Neural cell (in vitro differentiated cells): Measurements from ENCODE around the gene RFPL2. TPM values are rescaled to one million over a fixed set of nuclear protein-coding genes. Genes with fewer than 3 reads are reported as not detected.

Experiments used
- H2AFZ ChIP-seq: fragments of 200-600, 300-800 bp; sonication (generic), shearing (Covaris generic); 2 replicates; pipeline ENCODE4 v1.6.0; 2014; ENCODE audit warnings: low read depth, mild to moderate bottlenecking, antibody characterized with exemption, low read length, moderate library complexity
- H3F3A ChIP-seq: fragments of 200-600 bp; shearing (Covaris generic); 2 replicates; pipeline ENCODE4 v1.6.1; 2016; ENCODE audit warnings: mild to moderate bottlenecking, moderate library complexity, mixed read lengths, antibody characterized with exemption, low read length; ENCODE audit not compliant: insufficient read depth, poor library complexity, severe bottlenecking
- H3K27ac ChIP-seq: fragments of 200-600, 300-800 bp; sonication (generic), shearing (Covaris generic); 2 replicates; pipeline ENCODE4 v1.5.1; 2014; ENCODE audit warnings: mild to moderate bottlenecking, low read length, moderate library complexity
- H3K27me3 ChIP-seq: fragments of 300-800, 200-600 bp; sonication (generic), shearing (Covaris generic); 2 replicates; pipeline ENCODE4 v1.6.0; 2014; ENCODE audit warnings: mild to moderate bottlenecking, low read depth, low read length, moderate library complexity; ENCODE audit not compliant: insufficient read depth
- H3K36me3 ChIP-seq: fragments of 300-800, 200-600 bp; sonication (generic), shearing (Covaris generic); 2 replicates; pipeline ENCODE4 v1.5.1; 2014; ENCODE audit warnings: mild to moderate bottlenecking, antibody characterized with exemption, low read length, moderate library complexity; ENCODE audit not compliant: insufficient read depth
- H3K4me2 ChIP-seq: fragments of 300-800, 200-600 bp; sonication (generic), shearing (Covaris generic); 2 replicates; pipeline ENCODE4 v1.6.0; 2014; ENCODE audit warnings: mild to moderate bottlenecking, low read length
- H3K4me3 ChIP-seq: fragments of 300-800, 200-600 bp; sonication (generic), shearing (Covaris generic); 2 replicates; pipeline ENCODE4 v1.5.1; 2014; ENCODE audit warnings: mild to moderate bottlenecking, low read length, moderate library complexity
- H3K79me2 ChIP-seq: fragments of 200-600 bp; shearing (Covaris generic); replicated peaks from 2 replicates; pipeline ENCODE4 v1.6.0; 2014; ENCODE audit warnings: mild to moderate bottlenecking, low read length, moderate library complexity; ENCODE audit not compliant: insufficient read depth
- H3K9ac ChIP-seq: fragments of 300-800, 200-600 bp; sonication (generic), shearing (Covaris generic); 2 replicates; pipeline ENCODE4 v1.6.1; 2016; ENCODE audit warnings: mild to moderate bottlenecking, low read length, mixed read lengths
- H3K9me2 ChIP-seq: fragments of 200-600 bp; shearing (Covaris generic); 2 replicates; pipeline ENCODE4 v1.6.1; 2016; ENCODE audit warnings: mild to moderate bottlenecking, low read length, mixed read lengths; ENCODE audit not compliant: insufficient read depth
- H3K9me3 ChIP-seq: fragments of 200-600, 300-800 bp; sonication (generic), shearing (Covaris generic); 2 replicates; pipeline ENCODE4 v1.6.1; 2016; ENCODE audit warnings: mild to moderate bottlenecking, mixed run types, low read length, moderate library complexity, mixed read lengths
- H4K20me1 ChIP-seq: fragments of 200-600 bp; shearing (Covaris generic); 2 replicates; pipeline ENCODE4 v1.6.1; 2016; ENCODE audit warnings: mild to moderate bottlenecking, mixed run types; ENCODE audit not compliant: insufficient read depth
- CTCF ChIP-seq: fragments of 450-650 bp; IDR thresholded peaks from 2 replicates; pipeline ENCODE4 v1.5.1; 2014; ENCODE audit warnings: antibody characterized with exemption, mild to moderate bottlenecking, moderate library complexity; ENCODE audit not compliant: poor library complexity, severe bottlenecking
- EP300 ChIP-seq: fragments of 450-650 bp; conservative IDR thresholded peaks from 2 replicates; pipeline ENCODE4 v1.6.1; 2014; ENCODE audit warnings: antibody characterized with exemption, mild to moderate bottlenecking, moderate library complexity; ENCODE audit not compliant: poor library complexity, severe bottlenecking
- EZH2 ChIP-seq: fragments of 200-600, 300-800 bp; shearing (Covaris generic), sonication (generic); IDR thresholded peaks from 2 replicates; pipeline ENCODE4 v1.6.1; 2014; ENCODE audit warnings: antibody characterized with exemption, low read length, borderline replicate concordance, mild to moderate bottlenecking; ENCODE audit not compliant: insufficient read depth, poor library complexity, severe bottlenecking
- MXI1 ChIP-seq: fragments of 450-650 bp; conservative IDR thresholded peaks from 2 replicates; pipeline ENCODE4 v1.6.1; 2014; ENCODE audit warnings: antibody characterized with exemption, mild to moderate bottlenecking; ENCODE audit not compliant: poor library complexity, severe bottlenecking
- POLR2AphosphoS5 ChIP-seq: IDR thresholded peaks from 2 replicates; pipeline ENCODE4 v1.6.1; 2012
- RAD21 ChIP-seq: fragments of 450-650 bp; conservative IDR thresholded peaks from 2 replicates; pipeline ENCODE4 v1.6.1; 2014; ENCODE audit warnings: antibody characterized with exemption, mild to moderate bottlenecking, moderate library complexity
- REST ChIP-seq: IDR thresholded peaks from 2 replicates; pipeline ENCODE4 v1.6.1; 2012; ENCODE audit warnings: borderline replicate concordance
- SMC3 ChIP-seq: fragments of 450-650 bp; conservative IDR thresholded peaks from 2 replicates; pipeline ENCODE4 v1.6.1; 2014; ENCODE audit warnings: antibody characterized with exemption, mild to moderate bottlenecking, moderate library complexity; ENCODE audit not compliant: poor library complexity
- TAF1 ChIP-seq: IDR thresholded peaks from 2 replicates; pipeline ENCODE4 v1.6.1; 2012; ENCODE audit warnings: low read depth
- polyA plus RNA-seq: library from polyadenylated mRNA; depleted of rRNA; stranded (reverse); fragments of >200 nt; gene quantifications from 2 replicates; pipeline ENCODE4 v1.2.3, GENCODE V29; 2014

RFPL2 gene
- polyA plus RNA-seq, 1 donor from 2014 or later, result 9.7 TPM

GRCh38 chr22:32226326-32227104 is 21.6 kb upstream of the RFPL2 start:
- H2AFZ ChIP-seq, result no peak overlapping the region
- H3F3A ChIP-seq, result no peaks in the 10 kb centered on the region
- no peaks in the 10 kb centered on the region for H3K9me2 ChIP-seq
- no peak overlapping the region for H3K27ac ChIP-seq
- H3K9me3 ChIP-seq, result no peaks in the 10 kb centered on the region
- H3K4me3 ChIP-seq, result no peak overlapping the region
- H3K9ac ChIP-seq, result no peak overlapping the region
- no peaks in the 10 kb centered on the region for H4K20me1 ChIP-seq
- no peaks in the 10 kb centered on the region for H3K36me3 ChIP-seq
- H3K4me2 ChIP-seq, result no peak overlapping the region
- no peaks in the 10 kb centered on the region for H3K27me3 ChIP-seq
- H3K79me2 ChIP-seq, result no peaks in the 10 kb centered on the region
- no peak for TF ChIP-seq CTCF
- TF ChIP-seq EZH2, result no peak
- TF ChIP-seq SMC3, result no peak
- no peak for TF ChIP-seq REST
- no peak for TF ChIP-seq EP300
- TF ChIP-seq POLR2AphosphoS5, result no peak
- no peak for TF ChIP-seq TAF1
- TF ChIP-seq MXI1, result no peak
- TF ChIP-seq RAD21, result no peak

GRCh38 chr22:32222991-32223390 is 18.1 kb upstream of the RFPL2 start:
- Histone ChIP-seq H3K4me2 (no peak overlapping the region), H3K36me3 (no peaks in the 10 kb centered on the region), H3K27ac (no peak overlapping the region), H3F3A (no peaks in the 10 kb centered on the region), H3K9me3 (no peaks in the 10 kb centered on the region), H3K9ac (no peak overlapping the region), H3K4me3 (no peak overlapping the region), H2AFZ (no peak overlapping the region), H3K9me2 (no peaks in the 10 kb centered on the region), H3K27me3 (no peaks in the 10 kb centered on the region), H3K79me2 (no peaks in the 10 kb centered on the region), H4K20me1 (no peaks in the 10 kb centered on the region)
- TF ChIP-seq RAD21 (no peak), TAF1 (no peak), REST (no peak), EZH2 (no peak), MXI1 (no peak), SMC3 (no peak), POLR2AphosphoS5 (no peak), CTCF (no peak)
